OCI-LY7 (cell line): ENCODE data around the gene FAM156A. TPM values are rescaled to one million over a fixed set of nuclear protein-coding genes. Genes with fewer than 3 reads are reported as not detected.

Experiments used
- BruUV-seq: library from RNA; stranded (reverse); fragments of 400-500 nt; replicated peaks from 2 replicates; lab custom pipeline; 2021; lab: Mats Ljungman, UMichigan
- CTCF ChIA-PET: fragments of 300-600 bp; sonication (Branson Sonifier 250); formaldehyde crosslinking; loops from one replicate; lab custom pipeline; 2022; ENCODE audit warnings: antibody characterized with exemption; ENCODE audit not compliant: unreplicated experiment; lab: Charles Lee
- POLR2A ChIA-PET: fragments of 300-600 bp; sonication (Branson Sonifier 250); formaldehyde crosslinking; loops from one replicate; lab custom pipeline; 2022; ENCODE audit warnings: antibody characterized with exemption; lab: Charles Lee
- DNase-seq: peaks from one replicate; pipeline ENCODE4 v3.0.0-alpha.2; 2015; ENCODE audit warnings: low spot score
- H2AFZ ChIP-seq: fragments of 200-600 bp; sonication (generic), shearing (Covaris generic); 2 replicates; pipeline ENCODE4 v1.6.1; 2014; ENCODE audit warnings: mild to moderate bottlenecking, antibody characterized with exemption, low read length, moderate library complexity
- H3K27ac ChIP-seq: fragments of 200-600 bp; sonication (generic); 2 replicates; pipeline ENCODE4 v1.5.1; 2014; ENCODE audit warnings: mixed run types, low read depth, mild to moderate bottlenecking, moderate library complexity, low read length, inconsistent platforms; ENCODE audit not compliant: poor library complexity, severe bottlenecking
- H3K36me3 ChIP-seq: fragments of 200-600 bp; sonication (generic); 2 replicates; pipeline ENCODE4 v1.6.1; 2014; ENCODE audit warnings: mild to moderate bottlenecking, antibody characterized with exemption, low read length, moderate library complexity, mixed read lengths; ENCODE audit not compliant: insufficient read depth
- H3K4me1 ChIP-seq: fragments of 200-600 bp; sonication (generic); 2 replicates; pipeline ENCODE4 v1.5.1; 2014; ENCODE audit warnings: mild to moderate bottlenecking, low read length; ENCODE audit not compliant: insufficient read depth, poor library complexity, severe bottlenecking
- H3K4me2 ChIP-seq: fragments of 200-600 bp; sonication (generic); 2 replicates; pipeline ENCODE4 v1.6.1; 2014; ENCODE audit warnings: mild to moderate bottlenecking, low read length
- H3K4me3 ChIP-seq: fragments of 200-600 bp; sonication (generic); 2 replicates; pipeline ENCODE4 v1.5.1; 2014; ENCODE audit warnings: mild to moderate bottlenecking, low read depth, low read length; ENCODE audit not compliant: poor library complexity, severe bottlenecking
- H3K79me2 ChIP-seq: fragments of 200-600 bp; sonication (generic); 2 replicates; pipeline ENCODE4 v1.6.1; 2016; ENCODE audit warnings: low read depth, mild to moderate bottlenecking, low read length, moderate library complexity, mixed read lengths; ENCODE audit not compliant: insufficient read depth
- H3K9me2 ChIP-seq: fragments of 200-600 bp; sonication (generic); 2 replicates; pipeline ENCODE4 v1.6.1; 2016; ENCODE audit warnings: mild to moderate bottlenecking, low read length, mixed read lengths; ENCODE audit not compliant: insufficient read depth
- H3K9me3 ChIP-seq: fragments of 200-600 bp; sonication (generic); 2 replicates; pipeline ENCODE4 v1.6.1; 2014; ENCODE audit warnings: mild to moderate bottlenecking, mixed run types, low read length, mixed read lengths
- H4K20me1 ChIP-seq: fragments of 200-600 bp; sonication (generic); 2 replicates; pipeline ENCODE4 v1.6.1; 2014; ENCODE audit warnings: mild to moderate bottlenecking, antibody characterized with exemption, low read length, moderate library complexity, mixed read lengths; ENCODE audit not compliant: insufficient read depth
- EZH2phosphoT487 ChIP-seq: fragments of 200-600 bp; sonication (generic); IDR thresholded peaks from 2 replicates; pipeline ENCODE4 v1.6.1; 2018; ENCODE audit warnings: low read depth, borderline replicate concordance, mild to moderate bottlenecking, mixed run types, antibody characterized with exemption, low read length, moderate library complexity, mixed read lengths
- intact Hi-C: fragments of 100-400 bp; cut with micrococcal nuclease; formaldehyde crosslinking; loops from one replicate; pipeline ENCODE4 v1.10.0; 2022; ENCODE audit not compliant: unreplicated experiment
- total RNA-seq, 2 experiments: library from RNA; depleted of rRNA in 1 of 2; stranded (reverse); fragments of >200 nt in 1 of 2; shearing (Covaris generic) in 1 of 2; gene quantifications; 2 replicates each; pipeline ENCODE4 v1.2.3, GENCODE V29; 2014 to 2022
- TF ChIP-seq, protein P1 (sequence below): fragments of 200-600 bp; sonication (generic); conservative IDR thresholded peaks from 2 replicates; pipeline ENCODE4 v1.5.1; 2014; ENCODE audit warnings: mild to moderate bottlenecking, antibody characterized with exemption, low read length, moderate library complexity, mixed read lengths

The FAM156A gene
- total RNA-seq, 2 experiments from 2014 or later: 13.8 to 22.6 TPM

DNA sequence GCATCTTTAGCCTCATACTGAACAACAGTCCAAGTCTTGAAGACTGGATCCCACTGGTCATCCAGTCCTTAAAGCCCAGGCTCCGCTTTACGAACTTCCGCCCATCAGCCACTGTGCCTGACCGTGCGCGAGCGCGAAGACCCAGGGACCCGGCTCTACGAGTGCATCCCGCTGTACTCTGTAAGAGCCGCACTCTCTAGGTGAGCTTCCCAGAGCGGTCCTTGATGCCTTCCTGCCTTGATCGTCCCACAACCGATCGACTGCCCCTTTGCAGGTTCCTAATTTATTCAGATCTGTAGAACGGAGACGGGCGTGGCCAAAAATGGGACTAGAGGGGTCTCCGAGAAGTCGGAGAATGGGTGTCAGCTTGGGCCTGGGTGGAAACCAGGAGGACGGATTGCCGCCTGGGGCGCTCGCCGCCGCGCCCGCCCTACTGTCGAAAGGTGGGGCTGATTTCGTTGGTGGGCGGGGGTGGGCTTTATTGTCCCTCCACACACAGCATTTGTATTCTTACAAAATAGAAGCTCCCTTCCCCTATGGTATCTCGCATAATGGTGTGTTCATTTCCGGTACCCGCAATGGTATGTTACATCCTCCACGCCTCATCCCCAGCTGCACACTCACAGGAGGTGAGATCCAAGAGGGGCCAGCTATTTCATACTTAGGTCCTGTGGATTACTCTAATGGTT is 42.3 kb upstream of the FAM156A start:
- H4K20me1 ChIP-seq: no peaks in the 10 kb centered on the region
- no TSS peak for BruUV-seq
- no peaks in the 10 kb centered on the region for H3K9me2 ChIP-seq
- POLR2A ChIA-PET: no interaction called here
- CTCF ChIA-PET: no interaction called here
- H3K27ac ChIP-seq: no peak overlapping the region
- peak; percentile 16 for DNase-seq
- H3K4me2 ChIP-seq: no peak overlapping the region; the same call in 1 of the 2 replicates
- intact Hi-C loops: no loop called here
- no peaks in the 10 kb centered on the region for H3K79me2 ChIP-seq
- H2AFZ ChIP-seq: no peak overlapping the region
- no peak for TF ChIP-seq EZH2phosphoT487
- TF ChIP-seq, protein P1, sequence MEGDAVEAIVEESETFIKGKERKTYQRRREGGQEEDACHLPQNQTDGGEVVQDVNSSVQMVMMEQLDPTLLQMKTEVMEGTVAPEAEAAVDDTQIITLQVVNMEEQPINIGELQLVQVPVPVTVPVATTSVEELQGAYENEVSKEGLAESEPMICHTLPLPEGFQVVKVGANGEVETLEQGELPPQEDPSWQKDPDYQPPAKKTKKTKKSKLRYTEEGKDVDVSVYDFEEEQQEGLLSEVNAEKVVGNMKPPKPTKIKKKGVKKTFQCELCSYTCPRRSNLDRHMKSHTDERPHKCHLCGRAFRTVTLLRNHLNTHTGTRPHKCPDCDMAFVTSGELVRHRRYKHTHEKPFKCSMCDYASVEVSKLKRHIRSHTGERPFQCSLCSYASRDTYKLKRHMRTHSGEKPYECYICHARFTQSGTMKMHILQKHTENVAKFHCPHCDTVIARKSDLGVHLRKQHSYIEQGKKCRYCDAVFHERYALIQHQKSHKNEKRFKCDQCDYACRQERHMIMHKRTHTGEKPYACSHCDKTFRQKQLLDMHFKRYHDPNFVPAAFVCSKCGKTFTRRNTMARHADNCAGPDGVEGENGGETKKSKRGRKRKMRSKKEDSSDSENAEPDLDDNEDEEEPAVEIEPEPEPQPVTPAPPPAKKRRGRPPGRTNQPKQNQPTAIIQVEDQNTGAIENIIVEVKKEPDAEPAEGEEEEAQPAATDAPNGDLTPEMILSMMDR: no peak
- peaks cover 6% of the 10 kb centered on the region for H3K4me1 ChIP-seq
- H3K9me3 ChIP-seq: no peaks in the 10 kb centered on the region
- H3K4me3 ChIP-seq: no peak overlapping the region
- no peaks in the 10 kb centered on the region for H3K36me3 ChIP-seq

DNA sequence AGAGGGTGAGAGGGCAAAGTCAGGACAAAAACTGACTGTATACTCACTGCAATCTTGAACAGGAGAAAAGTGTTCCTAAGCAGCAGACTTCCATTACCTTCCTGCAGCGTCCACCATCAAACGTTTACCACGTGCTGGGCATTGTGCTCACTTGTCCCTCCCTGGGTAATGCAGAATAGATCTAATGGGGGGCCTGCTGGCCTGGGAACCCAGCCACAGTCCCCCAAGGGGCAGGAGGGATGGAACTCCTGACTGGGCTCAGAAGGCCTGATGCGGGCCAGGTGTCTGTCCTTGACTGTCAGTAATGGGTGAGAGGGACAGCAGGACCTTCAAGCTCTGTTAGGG is 37.6 kb upstream of the FAM156A start:
- no TSS peak for BruUV-seq
- H3K4me2 ChIP-seq: peak overlapping the region; percentile 72
- H3K4me1 ChIP-seq: peaks cover 11% of the 10 kb centered on the region
- DNase-seq: no peak
- TF ChIP-seq, protein P1: no peak
- no peak for TF ChIP-seq EZH2phosphoT487
- peak overlapping the region; percentile 64 for H3K27ac ChIP-seq
- H4K20me1 ChIP-seq: no peaks in the 10 kb centered on the region
- H3K4me3 ChIP-seq: peak overlapping the region; percentile 92
- no peaks in the 10 kb centered on the region for H3K36me3 ChIP-seq
- H2AFZ ChIP-seq: peak overlapping the region; percentile 85
- no peaks in the 10 kb centered on the region for H3K9me2 ChIP-seq
- H3K79me2 ChIP-seq: peaks cover 14% of the 10 kb centered on the region
- intact Hi-C loops: loop anchor here (5.0 kb wide), 1 partner anchor 51 kb away; the partner anchor contains the start of gene GPR173
- no peaks in the 10 kb centered on the region for H3K9me3 ChIP-seq
- ChIA-PET POLR2A (interaction anchor here (0.5 to 2.4 kb wide), 4 partner anchors 73 to 1187 kb away, joined by 3 to 11 read pairs (median 5); partner anchors contain the start of gene FAM120C), CTCF (interaction anchor here (0.6 kb wide), 1 partner anchor 126 kb away, joined by 3 read pairs; no protein-coding TSS in a partner anchor)
